GM13976 (cell line): ENCODE data around the gene NOS1AP.

Experiments
- DNase-seq: peaks from one replicate; pipeline ENCODE4 v3.0.0; 2012; ENCODE audit warnings: low spot score
- in situ Hi-C: fragments of 300-500 bp; cut with MboI; formaldehyde crosslinking; loops from one replicate; pipeline ENCODE4 v1.12.0; 2022; ENCODE audit warnings: low sequenced_read_pairs, mixed read lengths, inconsistent platforms; ENCODE audit not compliant: unreplicated experiment
- TF ChIP-seq, protein P1 (sequence below): IDR thresholded peaks from 2 replicates; pipeline ENCODE4 v1.5.1; 2012; ENCODE audit warnings: borderline replicate concordance, mild to moderate bottlenecking; ENCODE audit not compliant: insufficient read depth; ENCODE audit errors: extremely low read depth, missing control alignments, control extremely low read depth

Gene NOS1AP

DNA sequence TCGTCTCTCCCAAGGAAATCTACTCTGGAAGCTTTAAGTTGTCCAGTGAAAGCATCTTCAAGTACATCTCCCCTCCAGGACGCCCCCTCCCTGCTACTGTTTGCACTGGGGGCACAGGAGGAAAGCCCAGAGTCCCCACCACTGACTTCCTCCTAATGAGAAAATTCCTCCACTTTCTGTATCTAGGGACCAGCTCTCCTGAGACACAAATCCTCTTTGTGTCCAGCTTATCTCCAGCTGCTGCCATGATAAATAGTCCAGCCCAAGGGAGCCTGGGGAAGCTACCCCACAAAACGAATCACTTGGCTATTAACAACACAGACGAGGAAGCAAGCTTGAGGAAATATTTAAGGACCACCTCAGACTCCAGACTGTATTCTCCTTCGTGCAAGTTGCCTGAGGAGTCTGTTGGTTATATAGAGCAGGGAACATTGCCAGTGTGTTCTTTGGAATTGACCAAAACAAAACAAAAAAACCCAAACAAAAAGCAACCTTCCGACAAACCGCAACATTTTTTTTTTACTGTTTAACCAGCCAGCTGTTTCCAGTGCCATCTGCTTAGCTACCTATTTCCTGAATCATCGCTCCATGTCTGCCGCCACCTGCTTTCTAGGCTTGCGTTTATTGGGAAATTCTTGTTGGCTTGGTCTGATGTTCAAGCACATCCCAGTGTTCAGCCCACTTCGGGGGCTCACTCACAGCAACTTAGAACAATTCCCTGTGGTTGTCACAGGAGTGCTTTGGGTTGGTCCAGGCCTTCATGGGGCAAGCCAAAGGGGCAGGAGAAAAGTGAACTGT lies 319.7 kb downstream of the NOS1AP start:
- in situ Hi-C loops, result no loop called here
- DNase-seq, result peak; percentile 7
- TF ChIP-seq, protein P1, sequence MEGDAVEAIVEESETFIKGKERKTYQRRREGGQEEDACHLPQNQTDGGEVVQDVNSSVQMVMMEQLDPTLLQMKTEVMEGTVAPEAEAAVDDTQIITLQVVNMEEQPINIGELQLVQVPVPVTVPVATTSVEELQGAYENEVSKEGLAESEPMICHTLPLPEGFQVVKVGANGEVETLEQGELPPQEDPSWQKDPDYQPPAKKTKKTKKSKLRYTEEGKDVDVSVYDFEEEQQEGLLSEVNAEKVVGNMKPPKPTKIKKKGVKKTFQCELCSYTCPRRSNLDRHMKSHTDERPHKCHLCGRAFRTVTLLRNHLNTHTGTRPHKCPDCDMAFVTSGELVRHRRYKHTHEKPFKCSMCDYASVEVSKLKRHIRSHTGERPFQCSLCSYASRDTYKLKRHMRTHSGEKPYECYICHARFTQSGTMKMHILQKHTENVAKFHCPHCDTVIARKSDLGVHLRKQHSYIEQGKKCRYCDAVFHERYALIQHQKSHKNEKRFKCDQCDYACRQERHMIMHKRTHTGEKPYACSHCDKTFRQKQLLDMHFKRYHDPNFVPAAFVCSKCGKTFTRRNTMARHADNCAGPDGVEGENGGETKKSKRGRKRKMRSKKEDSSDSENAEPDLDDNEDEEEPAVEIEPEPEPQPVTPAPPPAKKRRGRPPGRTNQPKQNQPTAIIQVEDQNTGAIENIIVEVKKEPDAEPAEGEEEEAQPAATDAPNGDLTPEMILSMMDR, result no peak

DNA sequence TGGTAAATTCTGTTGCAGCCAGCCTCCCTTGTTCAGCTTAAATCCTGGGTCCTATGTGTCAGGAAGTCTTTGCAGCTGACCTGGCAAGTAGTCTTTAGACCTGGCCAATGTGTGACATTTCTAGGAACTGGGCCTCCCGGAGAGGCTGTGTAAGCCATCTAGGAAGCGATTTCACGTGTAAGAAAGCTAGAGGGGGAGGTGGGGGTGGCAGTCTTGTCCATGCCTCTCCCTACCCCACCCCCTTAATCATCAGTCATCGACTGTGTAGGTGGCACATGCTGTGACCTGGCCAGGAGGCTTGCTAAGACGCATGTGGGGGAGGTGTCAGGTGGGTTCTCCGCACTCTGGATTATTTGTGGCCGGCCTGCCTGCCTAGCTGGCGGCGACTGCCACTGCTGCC lies 320.5 kb downstream of the NOS1AP start:
- DNase-seq, result peak; percentile 7
- in situ Hi-C loops, result no loop called here
- TF ChIP-seq, protein P1, result no peak

DNA sequence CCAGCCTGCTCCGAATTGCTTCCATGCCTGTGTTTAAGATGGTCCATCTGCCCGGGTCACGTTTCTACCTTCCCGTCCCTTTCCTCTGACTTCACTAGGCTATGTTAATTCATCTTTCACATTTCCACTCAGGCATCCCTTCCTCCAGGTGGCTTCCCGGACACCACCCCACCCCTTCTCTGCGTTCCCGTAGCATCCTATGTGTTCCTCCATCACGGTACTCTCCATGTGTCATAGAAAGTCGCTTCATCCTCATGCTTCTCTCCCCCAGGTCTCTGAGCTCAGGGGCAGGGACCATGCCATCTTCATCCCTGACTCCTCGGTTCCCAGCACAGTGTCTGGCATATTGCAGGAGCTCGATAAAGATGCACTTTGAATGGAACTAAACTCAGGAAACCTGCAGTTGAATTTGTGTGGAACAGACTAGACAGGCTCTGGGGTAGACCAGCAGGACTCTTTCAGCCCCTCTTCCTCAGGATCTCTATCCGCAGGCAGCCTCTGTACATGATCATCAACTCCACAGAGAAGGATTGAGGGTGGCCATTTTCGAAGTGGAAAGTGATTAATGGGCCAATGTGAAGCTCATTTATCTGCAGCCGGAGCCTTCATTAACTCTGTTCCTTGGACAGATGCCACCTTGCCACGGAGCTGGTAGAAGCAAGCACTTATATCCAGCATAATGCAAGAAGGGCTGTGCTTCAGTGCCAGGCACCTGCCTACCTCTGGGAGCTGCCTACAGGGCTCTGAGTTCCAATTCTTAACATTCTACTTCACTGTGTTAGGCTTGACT lies 321.1 kb downstream of the NOS1AP start:
- peak; percentile 4 for DNase-seq
- in situ Hi-C loops, result no loop called here

DNA sequence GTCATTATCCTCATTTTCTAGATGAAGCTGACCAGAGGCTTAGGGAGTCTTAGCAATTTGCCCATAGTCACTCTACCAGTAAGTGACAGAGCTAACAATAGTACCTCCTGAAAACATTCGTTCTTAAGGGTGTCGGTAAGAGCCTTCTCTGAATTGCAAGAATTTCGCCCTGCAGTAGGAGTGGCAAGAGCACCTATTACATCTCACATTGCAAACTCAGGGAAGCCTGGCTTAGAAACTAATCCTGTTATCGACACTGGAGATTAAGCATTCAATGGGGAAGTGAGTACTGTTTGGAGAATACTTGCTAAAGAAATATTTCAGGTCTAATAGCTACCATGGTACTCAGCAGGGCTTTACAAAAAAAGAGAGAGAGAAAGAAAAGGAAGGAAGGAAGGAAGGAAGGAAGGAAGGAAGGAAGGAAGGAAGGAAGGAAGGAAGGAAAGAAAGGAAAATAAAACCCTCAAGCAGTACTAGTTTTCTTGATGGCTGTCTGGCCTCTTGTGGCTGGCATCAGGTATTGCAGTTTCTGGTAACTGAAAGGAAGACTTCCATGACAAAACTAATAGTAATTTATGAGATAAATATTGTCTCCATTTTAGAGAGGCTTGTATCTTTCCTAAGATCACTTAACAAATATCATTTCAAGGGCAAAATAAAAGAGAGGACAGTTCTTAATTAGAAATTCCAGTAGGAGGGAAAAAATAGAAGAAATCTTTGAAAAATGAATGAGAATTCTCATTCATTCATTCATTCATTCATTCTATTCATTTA lies 322.5 kb downstream of the NOS1AP start:
- peak; percentile 60 for DNase-seq
- in situ Hi-C loops, result no loop called here
- TF ChIP-seq, protein P1, result peak; percentile 69

More for the DNA sequence above, 321.1 kb downstream of the NOS1AP start:
- TF ChIP-seq, protein P1, result no peak

DNA sequence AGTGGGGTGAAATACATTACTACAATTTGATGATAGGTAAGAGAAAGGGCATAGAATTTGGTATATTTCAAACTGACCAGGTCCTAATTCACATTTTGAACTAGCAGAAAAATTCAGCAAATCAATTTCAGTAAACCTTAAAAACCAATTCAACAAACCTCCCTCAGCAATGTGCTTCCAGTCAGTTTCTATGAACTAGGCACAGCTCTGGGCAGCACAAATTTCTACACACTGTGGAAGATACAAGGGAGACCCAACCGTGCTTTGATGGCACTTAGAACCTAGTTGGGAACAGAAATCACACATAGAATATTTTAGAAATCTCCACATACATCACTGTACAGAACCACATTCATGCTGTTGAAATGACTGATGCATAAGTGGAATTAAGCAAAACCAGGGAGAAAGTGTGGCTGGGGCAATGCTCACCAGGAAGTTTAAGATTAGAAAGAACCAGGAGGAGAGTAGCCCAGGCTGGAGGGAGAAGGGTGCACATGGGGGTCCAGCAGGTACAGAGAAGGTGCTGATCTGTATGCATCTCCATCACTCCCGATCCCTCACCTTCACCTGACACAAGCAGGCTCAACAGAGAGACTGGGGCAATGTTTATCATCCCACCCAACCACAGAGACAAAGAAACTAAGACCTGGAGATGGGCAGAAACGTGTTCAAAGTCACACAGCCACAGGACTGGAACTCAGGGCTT lies 326.9 kb downstream of the NOS1AP start:
- TF ChIP-seq, protein P1, result no peak
- DNase-seq, result no peak
- in situ Hi-C loops, result no loop called here

DNA sequence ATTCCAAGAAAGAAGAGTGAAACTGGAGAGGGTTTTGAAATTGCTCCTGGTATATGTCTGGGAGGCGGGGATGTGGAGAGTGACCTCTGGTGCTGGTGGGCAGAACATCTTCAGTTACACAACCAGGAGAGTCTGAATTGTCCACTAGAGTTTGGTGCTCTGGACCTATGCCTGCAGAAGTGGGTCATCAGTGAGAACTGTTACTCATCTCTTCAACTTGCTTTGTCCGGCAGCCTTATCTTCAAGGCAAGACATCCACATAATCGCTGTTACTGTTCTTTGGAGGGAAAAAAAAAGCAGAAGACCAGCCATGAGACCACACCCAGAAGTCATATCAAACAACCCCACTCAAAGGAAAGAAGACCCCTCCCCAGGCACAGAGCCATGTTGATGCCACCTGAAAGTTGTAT lies 327.6 kb downstream of the NOS1AP start:
- in situ Hi-C loops, result no loop called here
- TF ChIP-seq, protein P1, result no peak
- DNase-seq, result no peak
